HG02970 (cell line): Measurements from ENCODE around the gene CYTL1.
"Not testable (repeated sequence)": the region's sequence is repeated elsewhere in the genome, so short reads cannot be mapped to it uniquely, and the experiment has no call there.

ENCODE experiments used
- ATAC-seq: cut with Tn5 transposase; IDR thresholded peaks from one replicate; pipeline ENCODE4 v1.9.1; 2021; ENCODE audit warnings: mild to moderate bottlenecking, moderate library complexity, moderate number of reproducible peaks; ENCODE audit not compliant: unreplicated experiment, low FRiP score

Gene CYTL1

GRCh38 chr4:5003918-5004317, 15.3 kb downstream of the CYTL1 start:
- ATAC-seq, result no peak

- ATAC-seq, result no peak
These were observed 15.8 kb downstream of the CYTL1 start for GRCh38 chr4:5003372-5003857.

GRCh38 chr4:5001641-5002040, 17.6 kb downstream of the CYTL1 start:
- ATAC-seq, result not testable (repeated sequence)

GRCh38 chr4:4996935-4997334, 22.3 kb downstream of the CYTL1 start:
- ATAC-seq, result not testable (repeated sequence)

GRCh38 chr4:4995908-4996265, 23.4 kb downstream of the CYTL1 start:
- no peak for ATAC-seq

GRCh38 chr4:4995103-4995907, 24.0 kb downstream of the CYTL1 start:
- no peak for ATAC-seq

- ATAC-seq, result no peak
These were observed 24.8 kb downstream of the CYTL1 start for GRCh38 chr4:4994312-4995097.

- ATAC-seq, result no peak
These were observed 26.4 kb downstream of the CYTL1 start for GRCh38 chr4:4992833-4993232.

- no peak for ATAC-seq
These were observed 27.6 kb downstream of the CYTL1 start for GRCh38 chr4:4991541-4992099.

- no peak for ATAC-seq
These were observed 28.3 kb downstream of the CYTL1 start for GRCh38 chr4:4990857-4991540.

GRCh38 chr4:4990329-4990728, 28.9 kb downstream of the CYTL1 start:
- no peak for ATAC-seq

GRCh38 chr4:4989083-4989622, 30.1 kb downstream of the CYTL1 start:
- ATAC-seq, result no peak

GRCh38 chr4:4987656-4988055, 31.6 kb downstream of the CYTL1 start:
- no peak for ATAC-seq

GRCh38 chr4:4986841-4987240, 32.4 kb downstream of the CYTL1 start:
- no peak for ATAC-seq

GRCh38 chr4:4985844-4986243, 33.4 kb downstream of the CYTL1 start:
- no peak for ATAC-seq

GRCh38 chr4:4985036-4985435, 34.2 kb downstream of the CYTL1 start:
- ATAC-seq, result no peak

GRCh38 chr4:4984186-4984585, 35.1 kb downstream of the CYTL1 start:
- ATAC-seq, result no peak

GRCh38 chr4:4981827-4982226, 37.4 kb downstream of the CYTL1 start:
- ATAC-seq, result no peak

- no peak for ATAC-seq
These were observed 37.8 kb downstream of the CYTL1 start for GRCh38 chr4:4981427-4981826.

GRCh38 chr4:4980621-4981230, 38.5 kb downstream of the CYTL1 start:
- ATAC-seq, result no peak
